Stimulated activated CD8-positive, alpha-beta memory T cell treated with anti-CD3 and anti-CD28 coated beads, Interleukin-12 subunit alpha, Interleukin-12 subunit beta, amount 100 ng/mL, for 24 hours (primary cell): ENCODE results near the gene MTCL3.

Experiments
- DNase-seq: peaks from one replicate; pipeline ENCODE4 v3.0.0-alpha.2; 2020; ENCODE audit errors: extremely low read depth

MTCL3 gene

GRCh38 chr6:127515234-127515793 lies 3.8 kb downstream of the MTCL3 start:
- DNase-seq = no peak

DNA sequence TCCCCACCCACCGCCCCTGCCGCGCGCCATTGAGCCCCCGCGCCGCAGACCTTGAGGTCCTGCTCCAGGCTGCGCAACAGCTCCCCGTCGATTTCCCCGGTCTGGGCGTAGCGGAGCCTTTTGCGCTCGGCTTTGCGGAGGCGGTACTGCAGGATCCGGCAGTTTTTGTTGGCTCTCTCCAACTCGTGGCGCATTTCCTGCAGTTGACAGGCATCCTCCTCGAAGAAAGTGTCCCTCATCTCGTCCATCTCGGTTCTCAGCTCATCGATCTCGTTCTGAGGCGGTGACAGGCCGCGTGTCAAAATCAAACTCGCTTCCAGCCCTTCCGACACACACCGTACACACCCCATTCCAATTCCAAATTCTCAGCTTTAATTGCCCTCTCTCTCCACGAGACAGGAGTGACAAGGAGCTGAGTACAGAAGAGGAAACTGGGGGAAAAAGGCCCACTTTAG lies 4.3 kb downstream of the MTCL3 start:
- no peak for DNase-seq

- no peak for DNase-seq
Observed at GRCh38 chr6:127514179-127514772, 4.9 kb downstream of the MTCL3 start.

DNA sequence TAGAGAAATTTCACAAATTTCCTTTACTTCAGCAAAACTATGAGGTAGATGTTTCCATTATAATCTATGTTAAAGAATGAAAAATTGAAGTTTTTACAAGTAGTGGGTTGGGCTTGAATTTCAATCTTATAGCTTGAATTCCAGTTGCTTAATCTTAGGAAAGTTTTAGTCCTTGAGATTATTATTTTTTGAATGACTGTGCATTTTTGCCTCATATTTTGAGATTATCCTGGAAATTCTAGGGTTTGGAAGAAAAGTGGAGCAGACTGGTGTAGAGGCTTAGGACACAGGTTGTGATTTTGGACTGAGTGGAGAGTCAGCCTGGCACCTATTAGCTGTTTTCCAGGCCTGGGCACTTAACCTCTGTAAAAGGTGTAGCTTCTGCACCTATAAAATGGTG lies 5.7 kb downstream of the MTCL3 start:
- DNase-seq = no peak

DNA sequence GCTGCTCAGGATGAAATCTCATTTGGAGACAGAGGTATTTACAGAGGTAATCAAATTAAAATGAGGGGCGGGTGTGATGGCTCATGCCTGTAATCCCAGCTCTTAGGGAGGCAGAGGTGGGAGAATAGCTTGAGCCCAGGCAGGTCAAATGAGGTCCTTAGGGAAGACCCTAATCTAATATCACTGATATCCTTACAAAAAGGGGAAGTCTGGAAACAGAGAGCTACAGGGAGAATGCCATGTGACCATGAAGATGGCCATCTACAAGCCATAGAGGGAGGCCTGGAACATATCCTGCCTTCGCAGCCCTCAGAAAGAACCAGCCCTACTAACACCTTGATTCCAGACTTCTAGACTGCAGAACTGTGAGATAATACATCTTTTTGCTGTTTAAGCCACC lies 8.3 kb downstream of the MTCL3 start:
- no peak for DNase-seq

DNA sequence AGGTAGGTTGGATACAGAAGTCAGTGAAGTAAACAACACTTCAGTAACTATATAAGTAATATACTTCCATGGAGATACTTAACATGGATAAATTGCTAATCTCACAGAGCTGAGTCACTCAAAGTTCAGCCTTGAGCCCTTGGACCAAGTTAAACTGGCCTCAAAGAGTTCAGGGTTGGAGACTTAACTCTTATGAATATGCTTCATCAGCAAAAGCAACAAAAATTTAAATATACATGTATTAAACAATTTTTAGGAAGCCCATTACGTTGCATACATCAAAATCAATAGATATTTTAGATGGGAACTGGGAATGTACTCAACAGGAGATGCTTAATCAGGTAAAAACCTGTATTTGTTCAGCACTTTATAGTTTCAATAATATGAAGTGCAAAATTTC lies 12.2 kb downstream of the MTCL3 start:
- no peak for DNase-seq

DNA sequence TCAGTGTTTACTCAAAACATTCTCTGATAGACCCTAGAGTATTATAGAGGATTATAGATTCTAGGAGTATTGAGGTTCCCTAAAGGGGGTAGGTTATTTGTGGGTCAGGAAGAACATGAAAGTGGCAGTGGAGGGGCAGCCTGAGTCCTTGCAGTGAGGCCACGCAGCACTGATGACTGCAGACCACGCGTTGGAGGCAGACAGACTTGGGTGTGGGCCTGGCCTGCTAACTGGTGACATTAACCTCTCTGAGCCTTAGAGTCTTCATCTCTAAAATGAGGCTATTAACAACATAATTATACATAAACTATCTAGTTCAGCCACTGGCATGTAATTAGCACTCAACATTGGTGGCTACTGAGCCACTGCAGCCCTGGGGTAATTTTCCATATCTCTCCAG lies 16.1 kb downstream of the MTCL3 start:
- DNase-seq = no peak

GRCh38 chr6:127497410-127497809 lies 21.7 kb downstream of the MTCL3 start:
- DNase-seq = no peak

- DNase-seq = no peak
Observed at GRCh38 chr6:127496471-127496870, 22.7 kb downstream of the MTCL3 start.

DNA sequence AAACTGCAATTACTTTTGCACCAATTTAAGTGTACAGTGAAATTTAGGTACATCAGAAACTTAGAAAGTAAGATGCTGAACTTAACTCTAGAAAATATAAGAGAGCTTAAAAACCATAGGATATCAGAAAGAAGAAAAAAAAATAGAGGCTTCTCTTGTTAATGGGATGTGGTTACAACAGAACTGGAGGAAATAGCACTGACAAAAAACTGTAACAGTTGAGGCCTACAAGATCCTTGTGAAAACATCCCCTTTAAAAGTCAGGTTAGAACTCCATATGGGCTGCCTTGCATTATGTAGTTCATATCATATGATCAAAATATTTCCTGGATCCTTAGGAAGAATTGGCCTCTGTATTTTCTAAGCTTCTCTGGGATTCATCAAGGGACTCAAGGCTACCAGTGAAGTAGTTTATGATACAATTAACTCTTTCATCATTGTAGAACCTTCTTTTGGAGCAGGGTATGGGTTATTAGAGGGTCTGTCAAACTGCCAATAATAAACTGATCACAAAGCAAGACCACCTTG lies 24.8 kb downstream of the MTCL3 start:
- no peak for DNase-seq

- no peak for DNase-seq
Observed at GRCh38 chr6:127489248-127489647, 29.9 kb downstream of the MTCL3 start.

- DNase-seq = no peak
Observed at GRCh38 chr6:127486934-127487333, 32.2 kb downstream of the MTCL3 start.

DNA sequence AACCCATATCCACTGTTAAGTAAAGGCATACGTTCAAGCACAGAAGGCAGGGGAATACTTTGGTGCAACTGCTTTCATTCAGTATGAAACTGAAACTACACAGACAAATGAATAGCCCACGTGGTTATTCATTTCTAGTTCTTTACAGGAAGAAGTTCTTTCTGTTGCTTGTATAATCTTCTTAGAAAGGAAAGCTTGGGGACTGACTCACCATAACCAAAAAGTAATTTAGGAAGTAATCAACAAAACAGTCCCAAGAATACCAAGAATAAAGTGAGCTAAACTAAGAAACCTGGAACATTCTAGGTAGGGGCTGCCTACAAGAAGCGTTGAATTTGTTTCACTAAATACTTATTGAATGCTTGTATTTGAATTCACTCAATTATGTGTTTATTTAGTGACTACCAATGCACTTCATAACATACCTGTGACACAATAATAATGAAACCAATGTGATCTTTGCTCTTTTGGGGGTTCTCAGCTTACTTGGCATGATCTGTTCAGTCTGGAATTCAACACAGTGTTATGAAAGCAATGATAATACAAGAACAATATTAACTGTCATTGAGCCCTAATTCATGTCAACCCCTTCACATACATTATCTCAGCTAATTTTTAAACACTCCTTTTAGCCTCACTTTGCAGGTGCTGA lies 34.8 kb downstream of the MTCL3 start:
- no peak for DNase-seq

DNA sequence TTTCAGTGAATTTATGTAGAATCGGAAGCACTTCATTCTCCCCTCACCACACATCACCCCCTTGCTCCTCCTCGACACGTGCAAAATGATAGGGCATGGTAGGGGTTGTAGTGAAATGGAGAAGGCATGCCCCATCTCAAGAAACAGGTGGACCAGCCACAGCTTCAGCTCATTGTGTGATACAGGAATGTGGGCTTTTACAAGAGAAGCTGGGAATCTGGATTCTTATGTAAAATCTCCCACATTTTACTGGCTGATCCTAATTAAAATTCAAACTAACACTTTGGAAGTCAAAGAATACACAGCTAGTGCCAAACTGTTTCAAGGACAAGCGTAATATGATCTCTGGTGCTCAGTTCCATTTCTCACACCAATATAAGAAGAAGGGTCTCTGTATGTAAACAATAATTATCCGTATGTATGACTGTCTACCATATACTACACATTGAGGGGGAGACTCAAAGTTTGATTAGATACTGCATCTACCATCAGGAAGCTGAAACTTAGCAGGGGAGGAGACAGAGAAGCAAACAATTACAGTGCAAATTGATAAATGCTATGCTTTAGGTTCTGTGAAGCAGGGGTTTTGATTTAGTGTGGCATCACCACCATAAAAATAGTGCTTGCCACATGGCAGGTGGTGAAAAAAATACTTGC lies 35.6 kb downstream of the MTCL3 start:
- no peak for DNase-seq

DNA sequence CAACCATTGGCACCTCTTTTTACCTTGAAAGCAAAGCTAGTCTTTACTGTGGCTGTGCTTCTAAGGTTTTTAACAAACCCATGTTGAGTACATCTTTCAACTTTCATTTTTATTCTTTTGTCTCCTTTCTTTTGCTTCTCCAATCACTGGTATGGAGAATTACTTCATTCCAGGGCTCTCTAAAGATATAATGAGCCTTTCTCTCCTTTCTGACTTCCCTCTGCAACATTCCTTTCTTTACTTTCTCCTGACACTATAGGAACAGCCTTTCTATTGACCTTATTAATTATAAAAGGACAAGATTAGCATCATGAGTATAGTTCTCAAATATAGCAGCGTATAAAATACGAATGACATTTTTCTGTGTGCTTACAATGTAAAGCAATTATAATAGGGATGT lies 36.8 kb downstream of the MTCL3 start:
- no peak for DNase-seq

GRCh38 chr6:127481628-127482027 lies 37.5 kb downstream of the MTCL3 start:
- no peak for DNase-seq

DNA sequence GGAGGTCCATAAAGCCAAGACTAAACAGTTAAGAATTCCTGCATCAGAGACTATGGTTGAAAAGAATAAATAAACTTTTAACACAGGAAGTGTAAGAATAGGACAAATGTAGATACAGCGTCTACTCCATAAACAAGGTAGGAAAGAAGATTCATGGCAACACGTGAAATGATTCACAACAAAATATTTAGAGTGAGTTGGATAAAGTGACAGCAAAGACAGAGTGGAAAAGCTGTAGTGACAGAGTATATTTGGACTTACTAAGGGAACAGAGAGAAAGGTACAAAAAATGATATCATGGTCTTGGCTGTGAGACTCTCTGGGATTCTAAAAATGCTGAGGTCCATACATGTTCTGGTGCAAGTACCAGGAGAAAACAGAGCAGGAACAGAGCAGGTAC lies 38.0 kb downstream of the MTCL3 start:
- DNase-seq = no peak

DNA sequence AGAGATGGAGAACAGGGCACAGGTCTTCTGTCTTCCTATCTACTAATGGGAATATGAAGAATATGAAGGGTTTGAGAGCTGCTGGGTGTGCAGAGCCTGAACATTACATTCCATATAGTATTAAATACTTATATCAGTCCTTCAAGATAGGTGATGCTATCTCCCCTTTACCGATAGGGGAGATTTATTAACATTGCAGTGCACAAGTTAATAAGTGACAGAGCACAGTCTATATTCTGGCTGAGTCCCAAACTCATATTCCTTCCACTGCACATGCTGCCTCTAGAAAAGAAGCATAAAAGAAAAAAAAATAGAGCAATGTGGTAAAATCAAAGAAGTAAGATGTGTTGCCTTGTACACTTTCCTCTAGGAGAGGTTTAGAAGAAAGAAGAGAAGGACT lies 41.5 kb downstream of the MTCL3 start:
- DNase-seq = no peak

- no peak for DNase-seq
Observed at GRCh38 chr6:127475823-127476176, 43.3 kb downstream of the MTCL3 start.

GRCh38 chr6:127475135-127475822 lies 43.9 kb downstream of the MTCL3 start:
- DNase-seq = no peak

- DNase-seq = no peak
Observed at GRCh38 chr6:127471379-127472255, 47.5 kb downstream of the MTCL3 start.
